Epidermal melanocyte (primary cell): ENCODE data around the gene SMCO1.
A peak's percentile ranks its signal among the peaks of the same experiment; 100 is the strongest.
"Not testable (repeated sequence)": the region's sequence is repeated elsewhere in the genome, so short reads cannot be mapped to it uniquely, and the experiment has no call there.

Experiments
- DNase-seq: peaks from one replicate; pipeline ENCODE4 v3.0.0; 2011; ENCODE audit warnings: low spot score; ENCODE audit not compliant: insufficient read length

Gene SMCO1

DNA sequence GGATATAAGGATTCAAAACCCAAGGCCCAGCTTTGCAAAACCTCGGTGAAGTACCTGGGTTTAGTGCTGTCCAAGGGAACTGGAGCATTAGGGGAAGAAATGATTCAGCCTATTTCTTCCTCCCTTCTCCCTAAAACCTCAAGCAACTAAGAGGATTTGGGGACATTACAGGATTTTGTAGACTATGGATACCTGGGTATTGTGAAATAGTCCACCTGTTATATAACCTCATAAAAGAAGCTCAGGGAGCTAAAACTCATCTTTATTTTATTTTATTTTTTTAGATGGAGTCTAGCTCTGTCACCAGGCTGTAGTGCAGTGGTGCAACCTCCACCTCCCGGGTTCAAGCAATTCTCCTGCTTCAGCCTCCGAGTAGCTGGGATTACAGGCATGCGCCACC, 8.7 kb upstream of the SMCO1 start:
- DNase-seq, result no peak

DNA sequence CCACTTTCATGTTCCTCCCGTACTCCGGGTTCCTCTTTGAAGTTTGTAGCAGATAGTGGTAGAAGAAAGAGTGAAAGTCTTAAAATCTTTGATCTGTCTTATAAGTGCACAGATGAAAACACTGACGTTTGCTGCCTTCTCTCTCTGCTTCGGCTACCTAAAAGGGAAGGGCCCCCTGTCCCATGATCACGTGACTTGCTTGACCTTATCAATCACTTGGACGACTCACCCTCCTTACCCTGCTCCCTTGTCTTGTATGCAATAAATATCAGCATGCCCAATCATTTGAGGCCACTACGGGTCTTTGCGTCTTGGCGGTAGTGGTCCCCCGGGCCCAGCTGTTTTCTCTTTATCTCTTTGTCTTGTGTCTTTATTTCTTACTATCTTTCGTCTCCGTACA, 6.1 kb upstream of the SMCO1 start:
- not testable (repeated sequence) for DNase-seq

DNA sequence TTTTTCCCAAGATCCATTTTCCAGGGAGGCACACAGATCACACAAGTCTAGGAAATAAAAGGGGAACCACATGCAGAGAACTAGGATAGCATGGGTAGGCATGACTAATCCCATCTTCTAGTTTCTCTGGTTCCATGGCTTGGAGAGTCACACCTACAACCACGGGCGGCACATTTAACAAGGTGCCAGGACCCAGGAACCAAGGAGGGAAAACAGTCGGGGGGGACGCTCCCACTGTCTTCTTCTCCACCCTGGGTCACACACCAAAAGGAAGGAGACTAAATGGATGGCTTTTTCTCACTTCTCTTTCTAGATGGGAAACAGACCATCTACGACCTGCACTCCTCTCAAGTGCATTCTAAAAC, 4.6 kb upstream of the SMCO1 start:
- DNase-seq, result no peak

DNA sequence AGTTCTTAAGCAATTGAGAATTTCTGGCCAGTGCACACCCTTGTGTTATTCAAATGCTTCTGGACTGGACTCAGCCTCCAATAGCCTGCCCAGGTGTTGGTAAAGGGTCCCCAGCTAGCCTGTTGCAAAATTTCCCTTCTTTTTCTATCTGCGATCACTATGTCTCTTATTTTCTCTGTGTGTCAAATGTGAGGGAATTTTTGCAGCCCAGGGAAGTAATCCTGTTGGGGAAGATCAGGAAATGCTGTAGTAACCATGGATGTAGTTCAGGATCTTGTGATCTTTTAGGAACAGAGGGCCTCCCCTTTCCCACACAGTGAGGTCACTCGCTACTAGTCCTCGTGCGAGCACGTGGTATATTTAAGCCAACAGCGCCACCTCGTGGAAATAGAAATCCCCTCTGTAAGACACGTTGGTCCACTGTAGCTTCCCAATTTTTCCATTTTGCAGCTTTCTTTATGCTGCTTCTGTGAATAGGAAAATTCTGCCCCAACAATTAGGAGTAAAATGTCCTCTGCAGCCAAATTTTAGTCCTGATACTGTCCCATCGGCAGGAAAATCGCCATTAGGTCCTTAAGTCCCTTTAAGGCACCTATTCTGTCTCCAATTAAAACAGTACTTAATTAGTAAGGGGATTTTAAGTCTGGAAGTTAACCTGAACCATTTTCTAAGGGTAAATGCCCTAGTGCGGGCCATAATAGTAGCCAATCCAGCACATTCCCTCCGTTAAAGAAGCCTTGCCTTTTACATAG, 4.0 kb upstream of the SMCO1 start:
- no peak for DNase-seq

DNA sequence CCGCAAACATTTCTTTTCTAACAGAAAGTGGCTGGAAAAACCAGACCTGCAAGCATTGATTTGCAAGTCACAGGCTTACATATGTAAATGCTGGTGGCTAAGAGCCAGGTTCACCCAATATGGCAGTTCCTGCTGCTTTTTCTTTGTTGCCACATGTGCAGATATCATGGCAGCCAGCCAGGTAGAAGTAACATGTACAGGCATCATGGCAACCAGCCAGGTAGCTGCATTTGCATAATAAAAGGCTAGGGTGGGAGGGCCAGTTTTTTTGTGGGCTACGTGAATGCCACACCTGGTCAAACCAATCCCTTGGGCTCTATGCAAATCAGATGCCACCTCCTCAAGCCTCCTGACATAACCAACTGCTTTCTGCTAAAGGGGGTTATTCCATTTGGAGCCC, 2.8 kb upstream of the SMCO1 start:
- DNase-seq, result no peak

DNA sequence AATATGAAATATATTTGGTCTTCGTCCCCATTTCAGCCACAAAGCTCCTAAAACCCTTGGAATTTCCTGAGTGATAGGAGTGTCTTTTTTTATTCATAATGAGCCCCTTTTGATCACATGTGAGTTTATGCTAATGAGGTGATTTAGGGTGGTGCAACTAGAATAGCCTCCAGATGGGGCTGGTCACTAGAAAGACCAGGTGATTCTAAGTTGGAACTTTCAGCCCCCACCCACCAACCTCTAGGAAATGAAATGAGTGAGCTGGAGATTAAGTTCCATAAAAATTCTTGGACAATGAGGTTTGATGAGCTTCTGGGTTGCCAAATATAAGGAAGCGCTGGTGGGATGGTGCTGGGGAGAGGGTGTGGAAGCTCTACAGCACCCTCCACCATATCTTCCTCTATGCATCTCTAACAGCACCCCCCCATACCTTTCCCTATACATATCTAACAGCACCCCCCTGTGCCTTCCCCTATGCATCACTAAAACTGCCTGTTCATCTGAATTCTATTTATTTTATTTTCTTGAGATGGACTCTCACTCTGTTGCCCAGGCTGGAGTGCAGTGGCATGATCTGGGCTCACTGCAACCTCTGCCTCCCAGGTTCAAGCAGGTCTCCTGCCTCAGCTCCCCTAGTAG, 2.1 kb upstream of the SMCO1 start:
- DNase-seq, result no peak

DNA sequence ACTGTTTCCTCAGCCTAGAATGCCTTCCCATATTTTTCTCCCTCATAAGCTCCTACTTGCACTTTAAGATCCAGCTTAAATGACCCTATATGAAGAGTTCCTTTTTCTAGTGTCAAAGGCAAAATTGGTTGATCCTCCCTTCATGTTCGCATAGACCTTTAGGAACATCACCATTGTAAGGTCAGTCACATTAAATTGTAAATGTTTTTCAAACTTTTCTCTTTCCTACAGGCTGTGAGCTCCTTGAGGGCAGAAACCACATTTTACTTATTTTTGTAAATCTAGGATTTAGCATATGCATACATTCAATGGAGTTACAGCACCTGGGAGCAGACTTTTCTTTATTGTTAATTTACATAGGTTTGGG, 813 bp downstream of the SMCO1 start:
- no peak for DNase-seq

DNA sequence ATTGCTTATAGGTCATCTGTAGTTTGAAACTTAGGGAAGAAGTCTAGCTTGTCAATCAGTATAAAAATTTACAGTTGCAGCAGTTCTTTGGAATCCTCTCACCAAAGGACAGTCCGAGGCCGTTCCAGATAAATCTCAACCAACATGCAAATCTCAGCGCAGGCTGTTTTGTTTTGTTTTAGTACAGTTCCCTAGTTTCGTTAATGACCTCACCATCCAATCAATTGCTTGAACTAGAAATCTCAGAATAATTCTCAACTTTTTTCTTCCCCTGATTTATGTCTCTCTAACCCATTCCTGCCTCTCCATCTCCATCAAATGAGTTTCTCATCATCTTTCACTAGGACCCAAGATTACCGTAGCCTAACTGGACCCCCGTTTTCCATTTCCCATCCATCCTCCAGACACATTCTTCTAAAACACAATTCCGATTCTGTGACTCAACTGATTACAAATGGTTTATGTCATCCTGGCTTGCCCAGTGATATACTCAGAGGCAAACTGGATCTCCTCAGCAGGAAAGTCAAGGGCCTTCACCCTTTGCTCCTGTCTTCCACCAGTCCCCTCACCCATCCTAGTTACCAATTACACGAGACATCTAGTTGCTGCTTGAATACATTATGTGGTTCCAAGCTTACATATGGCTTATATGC, 1.3 kb downstream of the SMCO1 start:
- no peak for DNase-seq

DNA sequence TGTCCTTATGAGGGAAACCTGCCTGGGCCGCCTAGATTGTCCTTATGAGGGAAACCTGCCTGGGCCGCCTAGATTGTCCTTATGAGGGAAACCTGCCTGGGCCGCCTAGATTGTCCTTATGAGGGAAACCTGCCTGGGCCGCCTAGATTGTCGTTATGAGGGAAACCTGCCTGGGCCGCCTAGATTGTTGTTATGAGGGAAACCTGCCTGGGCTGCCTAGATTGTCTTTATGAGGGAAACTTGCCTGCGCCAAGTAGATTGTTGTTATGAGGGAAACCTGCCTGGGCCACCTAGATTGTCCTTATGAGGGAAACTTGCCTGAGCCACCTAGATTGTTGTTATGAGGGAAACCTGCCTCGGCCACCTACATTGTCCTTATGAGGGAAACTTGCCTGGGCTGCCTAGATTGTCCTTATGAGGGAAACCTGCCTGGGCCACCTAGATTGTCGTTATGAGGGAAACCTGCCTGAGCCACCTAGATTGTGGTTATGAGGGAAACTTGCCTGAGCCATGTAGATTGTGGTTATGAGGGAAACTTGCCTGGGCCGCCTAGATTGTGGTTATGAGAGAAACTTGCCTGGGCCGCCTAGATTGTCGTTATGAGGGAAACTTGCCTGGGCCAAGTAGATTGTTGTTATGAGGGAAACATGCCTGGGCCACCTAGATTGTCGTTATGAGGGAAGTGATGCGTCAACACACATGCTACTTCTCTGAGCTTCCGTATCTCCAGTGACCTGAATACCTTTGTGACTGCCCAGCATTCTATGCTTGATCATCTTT, 3.3 kb downstream of the SMCO1 start:
- not testable (repeated sequence) for DNase-seq

DNA sequence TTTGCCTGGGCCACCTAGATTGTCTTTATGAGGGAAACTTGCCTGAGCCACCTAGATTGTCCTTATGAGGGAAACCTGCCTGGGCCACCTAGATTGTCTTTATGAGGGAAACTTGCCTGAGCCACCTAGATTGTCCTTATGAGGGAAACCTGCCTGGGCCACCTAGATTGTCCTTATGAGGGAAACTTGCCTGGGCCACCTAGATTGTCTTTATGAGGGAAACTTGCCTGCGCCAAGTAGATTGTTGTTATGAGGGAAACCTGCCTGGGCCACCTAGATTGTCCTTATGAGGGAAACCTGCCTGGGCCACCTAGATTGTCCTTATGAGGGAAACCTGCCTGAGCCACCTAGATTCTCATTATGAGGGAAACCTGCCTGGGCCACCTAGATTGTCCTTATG, 4.0 kb downstream of the SMCO1 start:
- not testable (repeated sequence) for DNase-seq

DNA sequence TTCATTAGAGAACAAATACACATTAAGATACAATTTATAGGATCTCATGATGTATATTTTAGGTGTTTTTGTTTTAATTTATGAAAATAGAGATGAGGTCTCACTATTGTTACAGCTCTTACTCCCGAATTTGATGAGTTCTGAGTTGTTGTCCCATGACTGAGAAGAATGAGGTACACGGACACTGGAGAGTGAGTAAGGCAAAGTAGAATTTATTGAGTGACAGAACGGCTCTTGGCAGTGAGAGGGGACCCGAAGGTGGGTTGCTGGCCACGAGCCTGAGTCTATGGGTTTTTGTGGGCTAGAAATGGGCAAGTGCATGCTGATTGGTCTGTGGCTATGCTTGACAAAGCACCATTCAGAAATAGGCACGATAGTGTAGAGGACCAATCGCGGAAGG, 8.5 kb downstream of the SMCO1 start:
- no peak for DNase-seq

DNA sequence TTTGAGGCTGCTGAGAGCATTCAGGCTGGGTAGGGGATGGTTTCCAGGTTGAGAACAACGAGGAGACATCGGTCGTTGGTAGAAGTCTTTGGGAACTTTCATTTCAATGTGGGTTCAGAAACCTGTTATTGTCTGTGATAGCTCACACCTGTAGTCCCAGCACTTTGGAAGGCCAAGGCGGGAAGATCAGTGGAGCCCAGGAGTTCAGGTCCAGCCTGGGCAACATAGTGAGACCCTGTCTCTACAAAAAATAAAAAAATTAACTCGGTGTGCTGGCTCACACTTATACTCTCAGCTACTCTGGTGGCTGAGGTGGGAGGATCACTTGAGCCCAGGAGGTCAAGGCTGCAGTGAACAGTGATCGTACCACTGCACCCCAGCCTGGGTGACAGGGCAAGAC, 10.6 kb downstream of the SMCO1 start:
- DNase-seq, result no peak

DNA sequence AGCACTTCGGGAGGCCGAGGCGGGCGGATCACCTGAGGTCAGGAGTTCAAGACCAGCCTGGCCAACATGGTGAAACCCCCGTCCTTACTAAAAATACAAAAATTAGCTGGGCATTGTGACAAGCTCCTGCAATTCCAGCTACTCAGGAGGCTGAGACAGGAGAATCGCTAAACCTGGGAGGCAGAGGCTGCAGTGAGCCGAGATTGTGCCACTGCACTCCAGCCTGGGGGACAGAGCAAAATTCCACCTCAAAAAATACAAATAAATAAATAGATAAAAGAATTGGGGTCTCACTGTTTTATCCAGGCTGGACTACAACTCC, 11.1 kb downstream of the SMCO1 start:
- DNase-seq, result not testable (repeated sequence)

DNA sequence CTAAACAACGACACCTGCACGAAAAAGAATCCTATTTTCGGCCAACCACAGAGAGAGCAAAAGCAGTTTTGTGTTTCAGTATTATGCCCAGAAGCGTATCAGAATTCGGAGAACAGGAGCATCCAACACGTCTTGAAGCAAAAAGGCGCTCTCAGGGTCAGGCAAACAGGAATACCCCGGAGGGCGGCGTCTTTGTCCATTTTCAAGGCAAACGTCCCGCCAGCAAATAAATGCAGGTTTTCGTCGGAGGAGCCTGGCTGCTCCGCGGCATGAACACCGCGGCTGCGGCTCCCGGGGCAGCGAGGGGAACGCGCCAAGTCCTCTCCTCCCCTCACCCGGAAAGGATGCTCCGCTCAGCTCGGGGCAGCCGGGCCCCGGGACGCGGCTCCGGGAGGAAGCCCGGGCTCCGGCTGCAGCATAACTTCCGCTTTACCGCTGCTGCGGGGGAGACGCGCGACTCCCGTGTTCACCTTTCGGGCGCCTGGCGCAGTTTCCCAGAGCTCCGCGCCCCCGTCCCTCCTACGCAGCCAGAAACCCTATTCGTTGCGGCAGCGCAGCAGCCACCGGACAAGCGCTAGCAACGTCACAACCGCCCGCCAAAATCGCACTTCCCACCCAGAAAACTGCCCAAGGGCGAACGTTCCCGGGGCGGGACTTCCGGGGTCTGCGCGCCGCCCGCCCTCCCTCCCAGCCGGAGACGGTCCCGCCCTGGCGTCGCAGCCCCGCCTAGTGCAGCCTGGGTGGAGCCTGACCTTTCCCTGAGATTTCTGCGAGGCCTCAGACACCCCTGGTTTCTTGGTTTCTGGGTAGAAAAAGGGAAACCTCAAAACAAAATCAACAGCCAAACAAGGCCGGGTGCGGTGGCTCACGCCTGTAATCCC, 11.7 kb downstream of the SMCO1 start, which contains the start of gene RNF168:
Gene RNF168 (minus strand): TSS at position 573 of the 881 bp plus-strand sequence. CDS start 595 bp downstream, outside the sequence.
- peak; percentile 88 for DNase-seq

DNA sequence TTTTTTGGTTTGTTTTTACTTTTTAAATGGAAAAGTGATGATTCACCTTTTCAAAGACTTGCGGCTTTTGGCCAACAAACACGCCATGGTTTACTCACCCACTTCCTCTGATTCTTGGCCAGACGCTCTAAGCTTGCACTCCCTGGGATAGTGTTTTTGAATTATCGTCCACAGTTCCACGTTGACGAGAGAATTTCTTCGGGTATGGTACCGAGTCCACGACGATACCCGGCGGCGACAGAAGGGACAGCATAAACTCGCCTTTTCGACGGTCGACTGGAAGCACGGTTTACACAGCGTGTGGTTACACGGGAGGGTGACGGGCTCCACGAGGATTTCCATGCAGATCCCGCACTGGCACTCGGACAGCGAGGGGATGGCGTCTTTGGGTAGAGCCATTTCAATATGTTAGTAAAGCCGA, 12.4 kb downstream of the SMCO1 start:
- no peak for DNase-seq

DNA sequence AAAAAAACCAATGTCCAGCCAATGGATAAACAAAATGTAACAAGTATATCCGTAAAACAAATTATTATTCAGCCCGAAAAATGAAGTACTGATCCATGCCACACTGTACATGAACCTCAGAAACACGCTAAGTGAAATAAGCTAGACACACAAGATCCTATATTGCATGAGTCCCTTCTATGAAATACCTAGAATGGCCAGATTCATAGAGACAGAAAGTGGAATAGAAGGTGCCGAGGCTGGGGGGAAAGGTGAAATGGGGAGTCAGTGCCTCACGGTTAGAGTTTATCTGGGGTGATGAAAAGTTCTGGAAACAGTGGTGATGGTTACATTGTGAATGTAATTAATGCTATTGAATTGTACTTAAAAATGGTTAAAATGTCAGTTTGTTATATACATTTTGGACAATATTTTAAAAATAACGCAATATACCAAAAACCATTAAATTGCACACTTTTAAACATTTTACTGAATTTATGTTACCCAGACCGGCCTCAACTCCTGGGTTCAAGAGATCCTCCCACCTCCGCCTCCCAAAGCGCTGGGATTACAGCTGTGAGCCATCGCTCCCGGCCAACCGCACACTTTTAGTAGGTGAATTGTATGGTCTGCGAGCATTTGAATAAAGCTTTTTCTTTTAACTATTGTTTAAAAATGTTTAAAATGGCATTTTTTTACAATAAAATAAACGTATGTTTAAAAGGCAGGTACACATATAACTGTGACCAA, 13.7 kb downstream of the SMCO1 start:
- DNase-seq, result no peak

DNA sequence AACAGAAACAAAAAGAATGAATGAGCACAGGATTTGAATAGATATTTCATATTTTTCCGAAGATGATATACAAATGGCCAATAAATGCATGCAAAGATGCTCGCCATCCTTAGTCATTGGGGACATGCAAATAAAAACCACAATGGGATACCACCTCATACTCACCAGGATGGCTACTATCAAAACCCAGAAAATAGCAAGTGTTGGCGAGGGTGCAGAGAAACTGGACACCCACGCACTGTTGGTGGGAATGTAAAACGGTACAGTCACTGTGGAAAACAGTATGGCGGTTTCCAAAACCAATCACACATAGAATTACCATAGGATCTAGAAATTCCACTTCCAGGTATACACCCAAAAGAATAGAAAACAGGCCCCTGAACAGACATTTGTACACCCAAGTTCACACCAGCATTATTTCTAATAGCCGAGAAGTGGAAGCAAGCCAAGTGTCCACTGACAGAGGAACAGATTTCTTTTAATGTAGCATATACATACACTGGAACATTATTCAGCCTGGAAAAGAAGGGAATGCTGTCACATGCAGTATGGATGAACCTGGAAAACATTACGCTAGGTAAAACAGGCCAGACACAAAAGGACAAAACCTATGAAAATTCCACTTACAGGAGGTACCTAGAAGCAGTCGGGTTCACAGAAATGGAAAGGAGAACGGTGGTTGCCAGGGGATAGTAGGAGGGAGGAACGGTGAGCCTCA, 15.2 kb downstream of the SMCO1 start:
- no peak for DNase-seq

DNA sequence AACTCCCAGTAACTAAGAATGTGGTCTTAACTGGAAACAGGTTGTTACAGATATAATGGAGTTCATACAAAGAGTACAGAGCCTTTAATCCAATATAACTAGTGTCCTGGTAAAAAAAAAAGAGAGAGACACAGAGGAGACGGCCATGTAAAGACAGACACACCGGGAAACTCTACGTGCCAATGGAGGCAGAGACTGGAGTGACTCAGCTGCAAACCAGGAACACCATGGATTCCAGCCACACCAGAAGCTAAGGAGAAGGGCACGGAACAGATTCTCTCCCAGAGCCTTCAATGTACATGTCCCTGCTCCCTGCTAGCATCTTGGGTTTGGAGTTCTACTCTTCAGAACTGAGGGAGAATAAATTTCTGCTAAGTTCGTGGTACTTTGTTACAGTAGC, 16.1 kb downstream of the SMCO1 start:
- DNase-seq, result no peak

DNA sequence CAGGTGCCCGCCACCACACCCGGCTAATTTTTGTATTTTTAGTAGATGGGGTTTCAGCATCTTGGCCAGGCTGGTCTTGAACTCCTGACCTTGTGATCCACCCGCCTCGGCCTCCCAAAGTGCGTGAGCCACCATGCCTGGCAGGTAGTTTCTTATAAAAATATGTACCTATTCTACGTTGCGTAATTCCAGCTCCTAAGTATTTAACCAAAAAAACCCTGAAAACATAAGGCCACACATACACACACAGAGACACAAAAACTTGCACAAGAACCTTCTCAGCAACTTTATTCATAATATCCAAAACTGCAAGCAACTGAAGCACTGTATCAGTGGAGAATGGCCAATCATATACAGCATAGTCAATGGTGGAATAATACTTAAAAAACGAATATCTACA, 16.8 kb downstream of the SMCO1 start:
- DNase-seq, result no peak

DNA sequence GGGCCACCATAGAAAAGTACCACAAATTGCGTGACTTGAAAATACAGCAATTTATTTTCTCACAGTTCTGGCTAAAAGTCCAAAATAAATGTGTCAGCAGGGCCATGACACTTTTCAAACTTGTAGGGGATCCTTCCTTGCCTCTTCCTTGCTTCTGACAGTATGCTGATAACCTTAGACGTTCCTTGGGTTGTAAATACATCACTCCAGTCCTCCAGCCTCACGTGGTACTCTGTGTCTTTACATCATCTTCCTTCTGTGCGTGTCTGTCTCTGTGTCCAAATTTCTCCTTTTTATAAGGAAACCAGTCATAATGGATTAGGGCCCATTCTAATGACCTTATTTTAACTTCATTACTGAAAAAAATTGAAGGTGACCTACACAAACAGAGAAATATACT, 19.0 kb downstream of the SMCO1 start:
- DNase-seq, result no peak
